Neutrophil (primary cell): ENCODE results near the gene MKRN2.

Experiments used
- H3K27ac ChIP-seq: fragments of 200-600 bp; sonication (generic); 2 replicates; pipeline ENCODE4 v1.5.1; 2016; ENCODE audit warnings: mild to moderate bottlenecking, moderate library complexity
- H3K27me3 ChIP-seq: fragments of 200-600 bp; sonication (generic); 2 replicates; pipeline ENCODE4 v1.6.0; 2016; ENCODE audit warnings: mild to moderate bottlenecking
- H3K36me3 ChIP-seq: fragments of 200-600 bp; sonication (generic); 2 replicates; pipeline ENCODE4 v1.5.1; 2017
- H3K4me1 ChIP-seq, 2 experiments: fragments of 200-600 bp in 1 of 2; sonication (generic) in 1 of 2; 1 replicate in 1 of 2; 2 replicates in 1 of 2; pipeline versions ENCODE4 v1.5.1 to v1.6.1; 2013 to 2016; ENCODE audit warnings: low read depth in 1 of 2, low read length in 1 of 2, mild to moderate bottlenecking in 1 of 2, moderate library complexity in 1 of 2; ENCODE audit not compliant: control insufficient read depth in 1 of 2, insufficient read depth in 1 of 2
- H3K4me3 ChIP-seq, 2 experiments: fragments of 200-600 bp in 1 of 2; sonication (generic) in 1 of 2; 1 replicate in 1 of 2; 2 replicates in 1 of 2; pipeline ENCODE4 v1.5.1; 2013 to 2016; ENCODE audit warnings: low read depth in 1 of 2, low read length in 1 of 2, mild to moderate bottlenecking in 1 of 2, moderate library complexity in 1 of 2
- H3K9me3 ChIP-seq: fragments of 200-600 bp; sonication (generic); 2 replicates; pipeline ENCODE4 v1.5.1; 2016
- TF ChIP-seq, protein P1 (sequence below): fragments of 200-600 bp; sonication (generic); IDR thresholded peaks from 2 replicates; pipeline ENCODE4 v1.5.1; 2016; ENCODE audit warnings: antibody characterized with exemption

Gene MKRN2

DNA sequence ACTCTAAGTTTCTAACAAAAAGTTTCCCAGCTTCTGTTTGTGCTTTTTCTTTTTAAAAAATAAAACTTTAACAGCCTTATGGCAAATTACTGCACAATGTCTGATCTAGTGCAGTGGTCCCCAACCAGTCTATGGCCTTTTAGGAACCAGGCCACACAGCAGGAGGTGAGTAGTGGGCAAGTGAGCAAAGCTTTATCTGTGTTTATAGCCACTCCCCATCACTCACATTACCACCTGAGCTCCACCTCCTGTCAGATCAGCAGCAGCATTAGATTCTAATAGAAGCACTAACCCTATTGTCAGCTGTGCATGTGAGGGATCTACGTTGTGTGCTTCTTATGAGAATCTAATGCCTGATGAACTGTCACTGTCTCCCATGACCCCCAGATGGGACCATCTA lies 5.6 kb downstream of the MKRN2 start:
- Histone ChIP-seq H3K4me3 (no peak overlapping the region), H3K27me3 (no peaks in the 10 kb centered on the region), H3K27ac (no peak overlapping the region), H3K36me3 (no peaks in the 10 kb centered on the region), H3K4me1 (peaks cover 32 to 35% of the 10 kb centered on the region in 2 experiments), H3K9me3 (no peaks in the 10 kb centered on the region)
- TF ChIP-seq, protein P1, sequence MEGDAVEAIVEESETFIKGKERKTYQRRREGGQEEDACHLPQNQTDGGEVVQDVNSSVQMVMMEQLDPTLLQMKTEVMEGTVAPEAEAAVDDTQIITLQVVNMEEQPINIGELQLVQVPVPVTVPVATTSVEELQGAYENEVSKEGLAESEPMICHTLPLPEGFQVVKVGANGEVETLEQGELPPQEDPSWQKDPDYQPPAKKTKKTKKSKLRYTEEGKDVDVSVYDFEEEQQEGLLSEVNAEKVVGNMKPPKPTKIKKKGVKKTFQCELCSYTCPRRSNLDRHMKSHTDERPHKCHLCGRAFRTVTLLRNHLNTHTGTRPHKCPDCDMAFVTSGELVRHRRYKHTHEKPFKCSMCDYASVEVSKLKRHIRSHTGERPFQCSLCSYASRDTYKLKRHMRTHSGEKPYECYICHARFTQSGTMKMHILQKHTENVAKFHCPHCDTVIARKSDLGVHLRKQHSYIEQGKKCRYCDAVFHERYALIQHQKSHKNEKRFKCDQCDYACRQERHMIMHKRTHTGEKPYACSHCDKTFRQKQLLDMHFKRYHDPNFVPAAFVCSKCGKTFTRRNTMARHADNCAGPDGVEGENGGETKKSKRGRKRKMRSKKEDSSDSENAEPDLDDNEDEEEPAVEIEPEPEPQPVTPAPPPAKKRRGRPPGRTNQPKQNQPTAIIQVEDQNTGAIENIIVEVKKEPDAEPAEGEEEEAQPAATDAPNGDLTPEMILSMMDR: no peak

DNA sequence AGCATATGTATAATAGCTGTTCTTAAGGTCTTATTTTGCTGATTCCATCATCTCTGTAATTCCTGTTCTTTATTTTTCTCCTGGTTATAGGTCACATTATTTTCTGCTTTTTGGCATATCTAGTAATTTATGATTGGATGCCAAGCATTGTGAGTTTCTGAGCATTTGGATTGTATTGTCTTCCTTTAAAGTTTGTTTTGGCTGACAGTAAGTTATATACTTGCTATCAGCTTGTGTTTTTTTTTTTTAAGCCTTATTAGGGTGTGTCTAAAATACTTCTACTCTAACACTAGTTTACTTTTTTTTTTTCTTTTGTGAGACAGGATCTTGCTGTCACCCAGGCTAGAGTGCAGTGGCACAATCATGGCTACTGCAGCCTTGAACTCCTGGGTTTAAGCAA lies 10.1 kb downstream of the MKRN2 start:
- H3K27me3 ChIP-seq: no peaks in the 10 kb centered on the region
- H3K4me3 ChIP-seq: no peak overlapping the region
- no peaks in the 10 kb centered on the region for H3K9me3 ChIP-seq
- H3K27ac ChIP-seq: no peak overlapping the region
- peaks cover 33% of the 10 kb centered on the region for H3K36me3 ChIP-seq
- H3K4me1 ChIP-seq: peaks cover 0 to 3% of the 10 kb centered on the region in 2 experiments
- TF ChIP-seq, protein P1: no peak

DNA sequence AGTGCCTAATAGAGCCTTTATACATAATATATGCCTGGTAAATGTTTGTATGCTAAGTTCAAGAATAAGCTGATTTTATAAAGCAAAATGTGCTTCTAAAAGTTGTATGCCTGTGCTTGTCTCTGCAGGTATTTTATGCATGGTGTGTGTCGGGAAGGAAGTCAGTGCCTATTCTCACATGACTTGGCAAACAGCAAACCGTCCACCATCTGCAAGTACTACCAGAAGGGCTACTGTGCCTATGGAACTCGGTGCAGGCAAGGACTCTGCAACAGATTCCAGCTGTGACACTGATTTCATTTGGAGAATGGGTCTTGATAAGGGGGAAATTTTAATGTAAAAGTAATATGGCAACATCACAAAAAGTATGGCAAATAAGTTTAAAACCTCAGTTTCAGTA lies 11.9 kb downstream of the MKRN2 start:
- Histone ChIP-seq H3K27me3 (no peaks in the 10 kb centered on the region), H3K36me3 (peaks cover 51% of the 10 kb centered on the region), H3K9me3 (no peaks in the 10 kb centered on the region), H3K4me3 (no peak overlapping the region), H3K27ac (no peak overlapping the region), H3K4me1 (peaks cover 0 to 3% of the 10 kb centered on the region in 2 experiments)
- TF ChIP-seq, protein P1: no peak

DNA sequence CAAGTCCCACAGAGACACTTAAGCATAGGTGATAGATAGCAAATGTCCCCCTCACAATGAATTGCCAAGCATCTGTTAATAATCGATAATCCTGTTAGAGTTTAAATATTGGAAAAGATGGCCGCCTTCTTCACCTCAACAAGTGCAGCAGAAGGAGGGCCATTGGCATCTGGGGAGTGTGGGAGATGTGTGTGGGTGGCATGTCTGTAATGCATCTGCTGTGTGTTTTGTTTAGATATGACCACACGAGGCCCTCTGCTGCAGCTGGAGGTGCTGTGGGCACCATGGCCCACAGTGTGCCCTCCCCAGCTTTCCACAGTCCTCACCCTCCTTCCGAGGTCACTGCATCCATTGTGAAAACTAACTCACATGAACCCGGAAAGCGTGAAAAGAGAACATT lies 12.9 kb downstream of the MKRN2 start:
- H3K27me3 ChIP-seq: no peaks in the 10 kb centered on the region
- no peaks in the 10 kb centered on the region for H3K4me1 ChIP-seq
- peaks cover 62% of the 10 kb centered on the region for H3K36me3 ChIP-seq
- TF ChIP-seq, protein P1: no peak
- H3K27ac ChIP-seq: no peak overlapping the region
- H3K4me3 ChIP-seq: no peak overlapping the region
- H3K9me3 ChIP-seq: no peaks in the 10 kb centered on the region

DNA sequence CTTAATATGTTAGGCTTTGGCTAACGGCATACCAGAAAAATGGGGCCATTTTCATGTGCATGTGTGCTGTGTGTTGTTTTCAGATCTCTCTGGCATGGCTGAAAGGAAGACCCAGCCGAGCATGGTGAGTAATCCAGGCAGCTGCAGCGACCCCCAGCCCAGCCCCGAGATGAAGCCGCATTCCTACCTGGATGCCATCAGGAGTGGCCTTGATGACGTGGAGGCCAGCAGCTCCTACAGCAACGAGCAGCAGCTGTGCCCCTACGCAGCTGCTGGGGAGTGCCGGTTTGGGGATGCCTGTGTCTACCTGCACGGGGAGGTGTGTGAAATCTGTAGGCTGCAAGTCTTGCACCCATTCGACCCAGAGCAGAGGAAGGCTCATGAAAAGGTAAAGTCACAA lies 15.1 kb downstream of the MKRN2 start:
- Histone ChIP-seq H3K27ac (no peak overlapping the region), H3K4me1 (no peaks in the 10 kb centered on the region), H3K36me3 (peaks cover 83% of the 10 kb centered on the region), H3K9me3 (no peaks in the 10 kb centered on the region), H3K27me3 (no peaks in the 10 kb centered on the region), H3K4me3 (no peak overlapping the region)
- TF ChIP-seq, protein P1: no peak

DNA sequence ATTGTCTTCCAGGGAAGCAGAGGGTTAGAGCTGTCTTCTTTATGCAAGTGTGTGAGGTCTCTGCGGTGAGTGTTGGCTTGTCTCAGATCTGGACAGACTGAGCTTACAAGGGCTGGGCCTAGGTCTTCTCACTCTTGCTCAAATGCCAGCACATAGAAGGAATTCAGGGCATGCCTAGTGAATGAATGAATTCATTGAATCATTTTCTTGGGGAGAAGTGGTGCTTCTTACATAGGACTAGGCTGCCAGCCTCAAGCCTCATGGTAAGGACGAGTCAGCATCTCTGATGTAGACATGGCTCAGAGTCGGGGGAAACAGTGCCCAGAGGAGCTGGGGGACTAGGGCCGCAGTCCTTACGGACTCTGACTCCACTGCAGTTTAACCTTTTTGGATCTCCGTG lies 17.2 kb downstream of the MKRN2 start:
- TF ChIP-seq, protein P1: no peak
- no peak overlapping the region for H3K27ac ChIP-seq
- H3K9me3 ChIP-seq: no peaks in the 10 kb centered on the region
- no peaks in the 10 kb centered on the region for H3K4me1 ChIP-seq
- no peaks in the 10 kb centered on the region for H3K27me3 ChIP-seq
- H3K4me3 ChIP-seq: no peak overlapping the region
- H3K36me3 ChIP-seq: peaks cover 94% of the 10 kb centered on the region
